CD4-positive, alpha-beta memory T cell (primary cell): ENCODE data around the gene RADIL. TPM values are rescaled to one million over a fixed set of nuclear protein-coding genes. Genes with fewer than 3 reads are reported as not detected.
A peak's percentile ranks its signal among the peaks of the same experiment; 100 is the strongest.
"Not testable (repeated sequence)": the region's sequence is repeated elsewhere in the genome, so short reads cannot be mapped to it uniquely, and the experiment has no call there.

Source experiments
- CTCF ChIA-PET: fragments of 350-600 bp; sonication (Branson Sonifier 250); formaldehyde crosslinking; loops from one replicate; lab custom pipeline; 2021; ENCODE audit warnings: inconsistent platforms; ENCODE audit not compliant: partially characterized antibody; lab: Charles Lee
- POLR2A ChIA-PET: fragments of 350-600 bp; sonication (Branson Sonifier 250); formaldehyde crosslinking; loops from one replicate; lab custom pipeline; 2021; ENCODE audit not compliant: partially characterized antibody; lab: Charles Lee
- DNase-seq, 5 donors: peaks; one replicate each; pipeline versions ENCODE4 v3.0.0 to v3.0.0-alpha.2; 2020 to 2022; ENCODE audit warnings: mixed read lengths in 1 of 5
- H3K27ac ChIP-seq: one replicate; pipeline ENCODE4 v1.7.0; 2013; ENCODE audit warnings: low read depth, low read length
- H3K27me3 ChIP-seq: 2 replicates; pipeline ENCODE4 v1.7.0; 2013; ENCODE audit warnings: mild to moderate bottlenecking, low read length, moderate library complexity; ENCODE audit not compliant: insufficient read depth
- H3K36me3 ChIP-seq: 2 replicates; pipeline ENCODE4 v1.7.0; 2013; ENCODE audit warnings: mild to moderate bottlenecking, low read length, moderate library complexity; ENCODE audit not compliant: insufficient read depth
- H3K4me1 ChIP-seq: 2 replicates; pipeline ENCODE4 v1.7.0; 2013; ENCODE audit warnings: mild to moderate bottlenecking, low read length, moderate library complexity; ENCODE audit not compliant: insufficient read depth
- H3K4me3 ChIP-seq, 2 donors: one replicate each; pipeline ENCODE4 v1.7.0; 2013; ENCODE audit warnings: low read length in 2 of 2, mild to moderate bottlenecking in 1 of 2
- H3K9me3 ChIP-seq, 2 donors: one replicate each; pipeline ENCODE4 v1.7.0; 2013; ENCODE audit warnings: low read length in 2 of 2, control low read depth in 1 of 2; ENCODE audit not compliant: control insufficient read depth in 1 of 2
- H3K27ac Mint-ChIP-seq, 7 donors: one replicate each; pipeline ENCODE4 v1.8.0; 2020 to 2021; ENCODE audit warnings: mixed read lengths in 7 of 7, mild to moderate bottlenecking in 6 of 7, inconsistent platforms in 3 of 7, moderate library complexity in 3 of 7
- H3K27me3 Mint-ChIP-seq, 2 donors: one replicate each; pipeline ENCODE4 v1.8.0; 2020 to 2021; ENCODE audit warnings: mixed read lengths in 2 of 2
- H3K36me3 Mint-ChIP-seq, 2 donors: one replicate each; pipeline ENCODE4 v1.8.0; 2020 to 2021; ENCODE audit warnings: mixed read lengths in 2 of 2, inconsistent platforms in 1 of 2, mild to moderate bottlenecking in 1 of 2
- H3K4me1 Mint-ChIP-seq, 4 donors: one replicate each; pipeline ENCODE4 v1.8.0; 2020 to 2021; ENCODE audit warnings: mixed read lengths in 4 of 4, mild to moderate bottlenecking in 1 of 4
- H3K4me3 Mint-ChIP-seq, 8 donors: one replicate each; pipeline ENCODE4 v1.8.0; 2020 to 2021; ENCODE audit warnings: mixed read lengths in 8 of 8, mild to moderate bottlenecking in 7 of 8, moderate library complexity in 6 of 8, inconsistent platforms in 3 of 8
- H3K9me3 Mint-ChIP-seq, 8 donors: one replicate each; pipeline ENCODE4 v1.8.0; 2020 to 2021; ENCODE audit warnings: mixed read lengths in 8 of 8, mild to moderate bottlenecking in 5 of 8, inconsistent platforms in 3 of 8, moderate library complexity in 1 of 8
- intact Hi-C: fragments of 100-400 bp; cut with micrococcal nuclease; formaldehyde crosslinking; loops from one replicate; pipeline ENCODE4 v1.15.1; 2023
- polyA plus RNA-seq, 2 donors: library from polyadenylated mRNA; unstranded; fragments of 300-500 nt; fragmentation: Illumina TruSeq; gene quantifications; one replicate each; pipeline ENCODE4 v1.2.3, GENCODE V29; 2021
- total RNA-seq, 2 experiments: library from RNA; stranded (reverse); gene quantifications; one replicate each; pipeline ENCODE4 v1.2.3, GENCODE V29; 2021

The RADIL gene
- total and polyA plus RNA-seq, 4 experiments from 2014 or later = not detected

GRCh38 chr7:4805984-4806300 is 77.6 kb downstream of the RADIL start:
- ChIA-PET CTCF (no interaction called here), POLR2A (no interaction called here)
- Mint-ChIP-seq H3K27ac (no peak overlapping the region), H3K36me3 (no peaks in the 10 kb centered on the region), H3K4me3 (peak overlapping the region in 1 of 8 donors; percentile 48), H3K9me3 (no peaks in the 10 kb centered on the region), H3K27me3 (peaks cover 3% of the 10 kb centered on the region in 2 donors), H3K4me1 (peaks cover 4 to 12% (median 7%) of the 10 kb centered on the region in 4 donors)
- Histone ChIP-seq H3K9me3 (no peaks in the 10 kb centered on the region), H3K4me1 (peaks cover 3% of the 10 kb centered on the region), H3K27me3 (no peaks in the 10 kb centered on the region), H3K36me3 (no peaks in the 10 kb centered on the region), H3K27ac (no peak overlapping the region), H3K4me3 (no peak overlapping the region)
- DNase-seq = no peak
- intact Hi-C loops = no loop called here

- Histone ChIP-seq H3K9me3 (no peaks in the 10 kb centered on the region), H3K27ac (no peak overlapping the region), H3K36me3 (no peaks in the 10 kb centered on the region), H3K4me3 (no peak overlapping the region), H3K27me3 (no peaks in the 10 kb centered on the region), H3K4me1 (peaks cover 3% of the 10 kb centered on the region)
- no peaks in the 10 kb centered on the region for H3K9me3 Mint-ChIP-seq
- ChIA-PET CTCF (no interaction called here), POLR2A (no interaction called here)
- intact Hi-C loops = no loop called here
- no peaks in the 10 kb centered on the region for H3K36me3 Mint-ChIP-seq
- H3K4me3 Mint-ChIP-seq = no peak overlapping the region
- peaks cover 3 to 10% (median 6%) of the 10 kb centered on the region in 4 donors for H3K4me1 Mint-ChIP-seq
- peaks cover under 1 to 3% of the 10 kb centered on the region in 2 donors for H3K27me3 Mint-ChIP-seq
- no peak for DNase-seq
- no peak overlapping the region for H3K27ac Mint-ChIP-seq
Observed at GRCh38 chr7:4805110-4805983, 78.2 kb downstream of the RADIL start.

GRCh38 chr7:4803397-4804241 is 79.9 kb downstream of the RADIL start:
- no peak overlapping the region for H3K27ac Mint-ChIP-seq
- H3K4me1 Mint-ChIP-seq = peaks cover 0 to 1% (median 0%) of the 10 kb centered on the region in 4 donors
- no peaks in the 10 kb centered on the region for H3K36me3 Mint-ChIP-seq
- CTCF ChIA-PET = no interaction called here
- POLR2A ChIA-PET = interaction anchor here (0.7 kb wide), 1 partner anchor 28 kb away, joined by 3 read pairs; the partner anchor contains the start of gene AP5Z1
- H3K27me3 Mint-ChIP-seq = no peaks in the 10 kb centered on the region
- Histone ChIP-seq H3K27me3 (no peaks in the 10 kb centered on the region), H3K4me1 (no peaks in the 10 kb centered on the region), H3K4me3 (no peak overlapping the region), H3K36me3 (no peaks in the 10 kb centered on the region), H3K9me3 (no peaks in the 10 kb centered on the region), H3K27ac (no peak overlapping the region)
- H3K9me3 Mint-ChIP-seq = no peaks in the 10 kb centered on the region
- H3K4me3 Mint-ChIP-seq = no peak overlapping the region
- intact Hi-C loops = no loop called here
- no peak for DNase-seq

GRCh38 chr7:4802577-4802976 is 80.9 kb downstream of the RADIL start:
- CTCF ChIA-PET, H3K9me3 Mint-ChIP-seq: not testable (repeated sequence)

GRCh38 chr7:4801839-4802231 is 81.7 kb downstream of the RADIL start:
- Histone ChIP-seq H3K4me3 (no peak overlapping the region), H3K36me3 (no peaks in the 10 kb centered on the region), H3K27ac (no peak overlapping the region), H3K9me3 (no peaks in the 10 kb centered on the region), H3K4me1 (no peaks in the 10 kb centered on the region), H3K27me3 (no peaks in the 10 kb centered on the region)
- no peak overlapping the region for H3K27ac Mint-ChIP-seq
- H3K27me3 Mint-ChIP-seq = no peaks in the 10 kb centered on the region
- no peak overlapping the region for H3K4me3 Mint-ChIP-seq
- intact Hi-C loops = no loop called here
- POLR2A ChIA-PET = no interaction called here
- no peak for DNase-seq
- no peaks in the 10 kb centered on the region for H3K9me3 Mint-ChIP-seq
- peaks cover 0 to 1% (median 0%) of the 10 kb centered on the region in 4 donors for H3K4me1 Mint-ChIP-seq
- CTCF ChIA-PET = interaction anchor here (7.0 kb wide), 1 partner anchor 284 kb away, joined by 62 read pairs; no protein-coding TSS in a partner anchor
- H3K36me3 Mint-ChIP-seq = no peaks in the 10 kb centered on the region

More at GRCh38 chr7:4802577-4802976, 80.9 kb downstream of the RADIL start:
- DNase-seq, H3K27ac ChIP-seq, POLR2A ChIA-PET, H3K36me3 ChIP-seq, H3K27me3 Mint-ChIP-seq, H3K4me3 ChIP-seq, H3K27ac Mint-ChIP-seq, H3K9me3 ChIP-seq, H3K36me3 Mint-ChIP-seq, H3K4me3 Mint-ChIP-seq, H3K4me1 ChIP-seq, H3K4me1 Mint-ChIP-seq, H3K27me3 ChIP-seq, intact Hi-C loops: not testable (repeated sequence)

GRCh38 chr7:4800926-4801838 is 82.3 kb downstream of the RADIL start:
- no peaks in the 10 kb centered on the region for H3K4me1 ChIP-seq
- no peaks in the 10 kb centered on the region for H3K9me3 ChIP-seq
- ChIA-PET CTCF (interaction anchor here (7.0 kb wide), 1 partner anchor 284 kb away, joined by 62 read pairs; no protein-coding TSS in a partner anchor), POLR2A (no interaction called here)
- H3K27me3 ChIP-seq = no peaks in the 10 kb centered on the region
- no peaks in the 10 kb centered on the region for H3K27me3 Mint-ChIP-seq
- H3K36me3 Mint-ChIP-seq = no peaks in the 10 kb centered on the region
- intact Hi-C loops = no loop called here
- H3K27ac Mint-ChIP-seq = peak overlapping the region in 1 of 7 donors; percentile 77
- H3K27ac ChIP-seq = no peak overlapping the region
- H3K4me3 ChIP-seq = no peak overlapping the region
- no peaks in the 10 kb centered on the region for H3K9me3 Mint-ChIP-seq
- no peak for DNase-seq
- no peak overlapping the region for H3K4me3 Mint-ChIP-seq
- H3K4me1 Mint-ChIP-seq = peaks cover 0 to 1% (median 0%) of the 10 kb centered on the region in 4 donors
- H3K36me3 ChIP-seq = no peaks in the 10 kb centered on the region
